Suppressor macrophage (primary cell): ENCODE data around the gene P2RX1.

Source experiments
- DNase-seq, 4 experiments: peaks; one replicate each; pipeline ENCODE4 v3.0.0-alpha.2; 2020 to 2022

P2RX1 gene

GRCh38 chr17:3905017-3905520, 11.2 kb downstream of the P2RX1 start:
- DNase-seq, result no peak

GRCh38 chr17:3904501-3904900, 11.8 kb downstream of the P2RX1 start:
- DNase-seq, result no peak

- no peak for DNase-seq
These were observed 12.4 kb downstream of the P2RX1 start for GRCh38 chr17:3903881-3904290.

- DNase-seq, result no peak
These were observed 13.0 kb downstream of the P2RX1 start for GRCh38 chr17:3903051-3903825.

- no peak for DNase-seq
These were observed 15.6 kb downstream of the P2RX1 start for GRCh38 chr17:3900646-3901045.

GRCh38 chr17:3897731-3898130, 18.5 kb downstream of the P2RX1 start:
- no peak for DNase-seq

GRCh38 chr17:3896968-3897235, 19.4 kb downstream of the P2RX1 start:
- no peak for DNase-seq

- DNase-seq, result no peak
These were observed 19.9 kb downstream of the P2RX1 start for GRCh38 chr17:3896108-3896967.

GRCh38 chr17:3895354-3895753, 20.9 kb downstream of the P2RX1 start:
- DNase-seq, result no peak

- DNase-seq, result peak; percentile 47 to 71 (median 66)
These were observed 21.3 kb downstream of the P2RX1 start for GRCh38 chr17:3894911-3895343.

GRCh38 chr17:3894188-3894587, 22.1 kb downstream of the P2RX1 start:
- no peak for DNase-seq

GRCh38 chr17:3893720-3894116, 22.5 kb downstream of the P2RX1 start:
- no peak for DNase-seq

- peak; percentile 95 to 99 (median 97) for DNase-seq
These were observed 23.1 kb downstream of the P2RX1 start, which contains the start of gene CAMKK1 for GRCh38 chr17:3893003-3893719. TSS of gene CAMKK1 (minus strand) at chr17:3893053. CDS start at chr17:3885687, 7,366 bp downstream.

- DNase-seq, result peak; percentile 93 to 97 (median 96)
These were observed 23.9 kb downstream of the P2RX1 start for GRCh38 chr17:3892095-3892998.

GRCh38 chr17:3891626-3892094, 24.6 kb downstream of the P2RX1 start:
- DNase-seq, result no peak

GRCh38 chr17:3890878-3891219, 25.4 kb downstream of the P2RX1 start:
- DNase-seq, result no peak

GRCh38 chr17:3890082-3890877, 26.0 kb downstream of the P2RX1 start:
- DNase-seq, result peak; percentile 57 to 74 (median 67)

GRCh38 chr17:3889325-3890012, 26.8 kb downstream of the P2RX1 start:
- no peak for DNase-seq

GRCh38 chr17:3888343-3889171, 27.7 kb downstream of the P2RX1 start:
- DNase-seq, result no peak
